Caco-2 (cell line): Measurements from ENCODE around the gene PARVA. TPM values are rescaled to one million over a fixed set of nuclear protein-coding genes. Genes with fewer than 3 reads are reported as not detected.

Source experiments
- BruUV-seq: library from RNA; stranded (reverse); fragments of 400-500 nt; replicated peaks from 2 replicates; lab custom pipeline; 2021; lab: Mats Ljungman, UMichigan
- CTCF ChIA-PET: fragments of 300-600 bp; sonication (Branson Sonifier 250); formaldehyde crosslinking; loops from one replicate; lab custom pipeline; 2022; ENCODE audit warnings: antibody characterized with exemption; lab: Charles Lee
- POLR2A ChIA-PET: fragments of 300-600 bp; sonication (Branson Sonifier 250); formaldehyde crosslinking; loops from one replicate; lab custom pipeline; 2022; ENCODE audit warnings: antibody characterized with exemption; lab: Charles Lee
- DNase-seq, 2 experiments: peaks; one replicate each; pipeline versions ENCODE4 v3.0.0 to v3.0.0-alpha.2; 2020 to 2022
- H3K27me3 ChIP-seq: replicated peaks from 2 replicates; pipeline ENCODE4 v1.6.0; 2011; ENCODE audit warnings: low read length; ENCODE audit not compliant: control insufficient read depth, insufficient read depth
- H3K36me3 ChIP-seq: 2 replicates; pipeline ENCODE4 v1.5.1; 2011; ENCODE audit warnings: low read length; ENCODE audit not compliant: control insufficient read depth, insufficient read depth
- H3K4me1 ChIP-seq: fragments of 250-450 bp; sonication (Bioruptor Pico); 2 replicates; pipeline ENCODE4 v1.5.1; 2020; ENCODE audit warnings: mild to moderate bottlenecking
- H3K4me3 ChIP-seq: 2 replicates; pipeline ENCODE4 v1.5.1; 2011; ENCODE audit warnings: low read depth, mild to moderate bottlenecking, control low read depth, low read length
- H3K9me3 ChIP-seq: fragments of 250-450 bp; sonication (Bioruptor Pico); 2 replicates; pipeline ENCODE4 v1.5.1; 2020; ENCODE audit warnings: mild to moderate bottlenecking, moderate library complexity
- H3K27ac Mint-ChIP-seq: one replicate; pipeline ENCODE4 v1.8.0; 2022; ENCODE audit warnings: mixed read lengths; ENCODE audit not compliant: unreplicated experiment
- H3K27me3 Mint-ChIP-seq: one replicate; pipeline ENCODE4 v1.8.0; 2022; ENCODE audit warnings: mixed read lengths; ENCODE audit not compliant: insufficient read depth, unreplicated experiment
- H3K36me3 Mint-ChIP-seq: one replicate; pipeline ENCODE4 v1.8.0; 2022; ENCODE audit warnings: mild to moderate bottlenecking, mixed read lengths; ENCODE audit not compliant: insufficient read depth, unreplicated experiment
- H3K4me1 Mint-ChIP-seq: one replicate; pipeline ENCODE4 v1.8.0; 2022; ENCODE audit warnings: low read depth, mixed read lengths; ENCODE audit not compliant: unreplicated experiment
- H3K4me3 Mint-ChIP-seq: one replicate; pipeline ENCODE4 v1.8.0; 2022; ENCODE audit warnings: mild to moderate bottlenecking, moderate library complexity, mixed read lengths; ENCODE audit not compliant: unreplicated experiment
- H3K9me3 Mint-ChIP-seq: one replicate; pipeline ENCODE4 v1.8.0; 2022; ENCODE audit warnings: mixed read lengths; ENCODE audit not compliant: unreplicated experiment
- intact Hi-C: fragments of 100-400 bp; cut with micrococcal nuclease; formaldehyde crosslinking; loops from one replicate; pipeline ENCODE4 v1.10.0; 2022; ENCODE audit not compliant: unreplicated experiment
- total RNA-seq: library from RNA; stranded (reverse); gene quantifications from 2 replicates; pipeline ENCODE4 v1.2.3, GENCODE V29; 2022
- TF ChIP-seq, protein P1 (sequence below), 2 experiments: fragments of 200-600 bp in 1 of 2; IDR thresholded peaks; 1 replicate in 1 of 2; 2 replicates in 1 of 2; pipeline versions ENCODE4 v1.5.1 to v1.8.0; 2011 to 2022; ENCODE audit warnings: antibody characterized with exemption in 1 of 2, control low read depth in 1 of 2, inconsistent platforms in 1 of 2, low read depth in 1 of 2, low read length in 1 of 2, mild to moderate bottlenecking in 1 of 2, moderate library complexity in 1 of 2; ENCODE audit not compliant: insufficient read depth in 1 of 2, severe bottlenecking in 1 of 2, unreplicated experiment in 1 of 2

Gene PARVA
- total RNA-seq, 1 experiment from 2014 or later = 45.3 TPM

DNA sequence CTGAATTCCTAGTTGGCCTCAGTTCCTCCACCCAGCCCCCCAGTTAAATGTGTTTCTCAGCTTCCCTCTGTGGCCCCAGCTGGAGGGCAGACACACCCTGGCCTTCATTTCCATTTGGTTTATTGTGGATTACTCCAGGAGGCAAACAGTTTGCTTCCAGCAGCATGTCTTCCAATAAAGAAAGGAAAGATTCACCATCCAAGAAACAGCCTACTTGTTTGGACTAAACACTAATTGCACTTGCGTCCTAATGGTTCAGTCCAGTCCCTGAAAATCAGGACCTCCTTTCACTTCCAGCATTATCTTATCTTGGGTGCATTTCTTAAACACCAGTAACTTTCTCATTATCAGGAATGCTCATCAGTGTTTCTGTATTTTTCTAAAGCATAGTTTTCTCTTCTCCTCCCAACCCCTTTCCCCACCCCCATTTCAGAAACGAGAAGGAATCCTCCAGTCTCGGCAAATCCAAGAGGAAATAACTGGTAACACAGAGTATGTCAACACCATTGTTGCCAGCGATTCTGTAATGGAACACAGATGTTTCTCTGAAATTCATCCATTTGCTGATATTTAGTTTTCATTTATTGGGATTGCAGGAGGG is 130.9 kb downstream of the PARVA start:
- peaks cover 31% of the 10 kb centered on the region for H3K4me1 Mint-ChIP-seq
- H3K27ac Mint-ChIP-seq = no peak overlapping the region
- intact Hi-C loops = no loop called here
- H3K36me3 ChIP-seq = 0 out of 2 replicates have a peak, but pooled peaks cover 1% of the 10 kb centered on the region
- DNase-seq = no peak
- CTCF ChIA-PET = interaction anchor here (0.6 kb wide), 1 partner anchor 55 kb away, joined by 3 read pairs; no protein-coding TSS in a partner anchor
- TF ChIP-seq, protein P1, sequence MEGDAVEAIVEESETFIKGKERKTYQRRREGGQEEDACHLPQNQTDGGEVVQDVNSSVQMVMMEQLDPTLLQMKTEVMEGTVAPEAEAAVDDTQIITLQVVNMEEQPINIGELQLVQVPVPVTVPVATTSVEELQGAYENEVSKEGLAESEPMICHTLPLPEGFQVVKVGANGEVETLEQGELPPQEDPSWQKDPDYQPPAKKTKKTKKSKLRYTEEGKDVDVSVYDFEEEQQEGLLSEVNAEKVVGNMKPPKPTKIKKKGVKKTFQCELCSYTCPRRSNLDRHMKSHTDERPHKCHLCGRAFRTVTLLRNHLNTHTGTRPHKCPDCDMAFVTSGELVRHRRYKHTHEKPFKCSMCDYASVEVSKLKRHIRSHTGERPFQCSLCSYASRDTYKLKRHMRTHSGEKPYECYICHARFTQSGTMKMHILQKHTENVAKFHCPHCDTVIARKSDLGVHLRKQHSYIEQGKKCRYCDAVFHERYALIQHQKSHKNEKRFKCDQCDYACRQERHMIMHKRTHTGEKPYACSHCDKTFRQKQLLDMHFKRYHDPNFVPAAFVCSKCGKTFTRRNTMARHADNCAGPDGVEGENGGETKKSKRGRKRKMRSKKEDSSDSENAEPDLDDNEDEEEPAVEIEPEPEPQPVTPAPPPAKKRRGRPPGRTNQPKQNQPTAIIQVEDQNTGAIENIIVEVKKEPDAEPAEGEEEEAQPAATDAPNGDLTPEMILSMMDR (IDR thresholded peaks at IDR 0.05; ENCODE audit: insufficient read depth in 1 of 2, low read depth in 1 of 2, low read length in 1 of 2, severe bottlenecking in 1 of 2, unreplicated experiment in 1 of 2) = no peak
- POLR2A ChIA-PET = no interaction called here
- H3K27me3 Mint-ChIP-seq = no peaks in the 10 kb centered on the region
- no peaks in the 10 kb centered on the region for H3K9me3 ChIP-seq
- peaks cover 58% of the 10 kb centered on the region for H3K4me1 ChIP-seq
- H3K9me3 Mint-ChIP-seq = no peaks in the 10 kb centered on the region
- H3K4me3 ChIP-seq = no peak overlapping the region
- H3K36me3 Mint-ChIP-seq = peaks cover 6% of the 10 kb centered on the region
- no peaks in the 10 kb centered on the region for H3K27me3 ChIP-seq
- BruUV-seq = no TSS peak
- no peak overlapping the region for H3K4me3 Mint-ChIP-seq

DNA sequence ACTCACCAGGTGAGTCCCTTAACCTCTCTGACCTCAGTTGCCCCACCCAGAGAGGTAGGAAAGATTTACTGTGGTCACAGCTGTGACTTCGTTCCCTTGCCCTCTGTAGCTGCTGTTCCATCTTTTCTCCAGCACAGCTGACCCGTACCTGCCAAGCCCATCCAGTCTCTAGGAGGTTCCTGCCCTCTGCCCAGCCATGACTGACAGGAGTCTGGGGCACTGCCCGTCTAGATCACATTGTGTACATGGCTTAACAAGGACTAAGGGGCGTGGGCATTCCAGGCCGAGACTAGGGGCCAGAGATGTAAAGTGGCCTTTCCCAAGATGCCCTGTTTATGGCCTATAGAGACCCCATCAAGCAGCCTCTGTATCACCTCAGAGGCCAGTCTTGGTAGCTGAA is 132.0 kb downstream of the PARVA start:
- TF ChIP-seq, protein P1 (IDR thresholded peaks at IDR 0.05; ENCODE audit: insufficient read depth in 1 of 2, low read depth in 1 of 2, low read length in 1 of 2, severe bottlenecking in 1 of 2, unreplicated experiment in 1 of 2) = no peak
- DNase-seq = no peak
- intact Hi-C loops = no loop called here
- Histone ChIP-seq H3K4me3 (no peak overlapping the region), H3K4me1 (peaks cover 47% of the 10 kb centered on the region), H3K27me3 (no peaks in the 10 kb centered on the region), H3K9me3 (no peaks in the 10 kb centered on the region), H3K36me3 (0 out of 2 replicates have a peak, but pooled peaks cover under 1% of the 10 kb centered on the region)
- Mint-ChIP-seq H3K27me3 (no peaks in the 10 kb centered on the region), H3K27ac (no peak overlapping the region), H3K9me3 (no peaks in the 10 kb centered on the region), H3K36me3 (peaks cover 6% of the 10 kb centered on the region), H3K4me1 (peaks cover 29% of the 10 kb centered on the region), H3K4me3 (no peak overlapping the region)
- ChIA-PET POLR2A (no interaction called here), CTCF (no interaction called here)
- BruUV-seq = no TSS peak

DNA sequence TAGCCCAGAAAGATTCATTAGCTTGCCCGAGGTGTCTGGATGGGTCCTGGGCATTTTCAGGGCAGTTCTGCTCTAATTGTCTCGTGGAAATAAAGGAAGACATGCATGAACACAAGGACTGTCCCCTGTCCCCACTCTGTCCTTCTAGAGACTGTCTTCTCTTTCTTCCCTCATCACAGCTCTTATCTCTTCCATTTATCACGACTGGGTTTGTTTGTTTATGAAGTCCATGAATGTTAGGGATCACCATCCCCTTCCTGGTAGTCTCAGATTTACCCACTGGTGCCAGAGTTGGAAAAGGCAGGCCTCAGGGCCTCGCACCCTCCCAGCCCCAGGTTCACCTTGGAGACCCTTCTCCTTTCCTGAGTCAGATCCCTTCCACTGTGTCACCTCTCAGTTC is 134.8 kb downstream of the PARVA start:
- Histone ChIP-seq H3K9me3 (no peaks in the 10 kb centered on the region), H3K4me1 (peaks cover 40% of the 10 kb centered on the region), H3K4me3 (no peak overlapping the region), H3K27me3 (no peaks in the 10 kb centered on the region), H3K36me3 (no peaks in the 10 kb centered on the region)
- TF ChIP-seq, protein P1 (IDR thresholded peaks at IDR 0.05; ENCODE audit: insufficient read depth in 1 of 2, low read depth in 1 of 2, low read length in 1 of 2, severe bottlenecking in 1 of 2, unreplicated experiment in 1 of 2) = no peak
- CTCF ChIA-PET = interaction anchor here (0.5 kb wide), 1 partner anchor 27 kb away, joined by 3 read pairs; no protein-coding TSS in a partner anchor
- H3K4me1 Mint-ChIP-seq = peaks cover 33% of the 10 kb centered on the region
- no peaks in the 10 kb centered on the region for H3K9me3 Mint-ChIP-seq
- POLR2A ChIA-PET = no interaction called here
- no peak overlapping the region for H3K4me3 Mint-ChIP-seq
- H3K36me3 Mint-ChIP-seq = peaks cover 15% of the 10 kb centered on the region
- intact Hi-C loops = no loop called here
- no peak overlapping the region for H3K27ac Mint-ChIP-seq
- H3K27me3 Mint-ChIP-seq = no peaks in the 10 kb centered on the region
- no TSS peak for BruUV-seq
- no peak for DNase-seq
